HG03097 (cell line): ENCODE measurements around the gene HMG20B.
"Not testable (repeated sequence)": the region's sequence is repeated elsewhere in the genome, so short reads cannot be mapped to it uniquely, and the experiment has no call there.

Experiments used
- ATAC-seq: cut with Tn5 transposase; IDR thresholded peaks from one replicate; pipeline ENCODE4 v1.9.1; 2021; ENCODE audit not compliant: unreplicated experiment, low FRiP score

The HMG20B gene

GRCh38 chr19:3572855-3573161 is at the start of gene HMG20B:
Gene HMG20B, plus strand, starts transcription at chr19:3572944. Its CDS starts 366 bp downstream, at chr19:3573310.
- no peak for ATAC-seq

GRCh38 chr19:3523361-3524077 is 49.2 kb upstream of the HMG20B start:
- no peak for ATAC-seq

- ATAC-seq: no peak
Measured at GRCh38 chr19:3524078-3524842, 48.5 kb upstream of the HMG20B start.

- ATAC-seq: no peak
Measured at GRCh38 chr19:3524904-3525451, 47.8 kb upstream of the HMG20B start.

GRCh38 chr19:3526507-3527237 is 46.1 kb upstream of the HMG20B start:
- no peak for ATAC-seq

GRCh38 chr19:3527238-3527910 is 45.4 kb upstream of the HMG20B start:
- no peak for ATAC-seq

DNA sequence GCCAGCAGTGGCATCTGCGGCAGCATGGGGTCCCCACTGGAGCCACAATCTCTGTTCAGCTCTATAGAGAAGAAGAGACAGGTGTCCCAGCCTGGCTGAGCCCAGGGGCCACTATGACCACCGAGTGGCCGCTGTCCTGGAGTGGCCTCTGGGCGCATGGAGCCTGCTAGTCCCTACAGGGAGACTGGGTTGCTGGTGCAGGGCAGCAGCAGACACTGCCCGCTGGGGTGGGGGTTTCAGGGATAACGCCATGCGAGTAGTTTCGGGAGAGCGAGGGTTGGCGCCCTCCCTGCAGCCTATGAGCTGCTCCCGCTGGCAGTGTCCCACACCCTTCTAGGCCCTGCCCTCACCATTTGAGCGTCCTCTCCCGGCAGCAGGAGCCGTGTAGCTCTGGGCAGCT is 44.7 kb upstream of the HMG20B start:
- no peak for ATAC-seq

- no peak for ATAC-seq
Measured at GRCh38 chr19:3528539-3529211, 44.1 kb upstream of the HMG20B start.

- not testable (repeated sequence) for ATAC-seq
Measured at GRCh38 chr19:3529299-3529698, 43.4 kb upstream of the HMG20B start.

GRCh38 chr19:3530389-3530788 is 42.4 kb upstream of the HMG20B start:
- ATAC-seq: no peak

GRCh38 chr19:3531716-3532115 is 41.0 kb upstream of the HMG20B start:
- ATAC-seq: no peak

GRCh38 chr19:3532154-3532786 is 40.5 kb upstream of the HMG20B start:
- ATAC-seq: no peak

DNA sequence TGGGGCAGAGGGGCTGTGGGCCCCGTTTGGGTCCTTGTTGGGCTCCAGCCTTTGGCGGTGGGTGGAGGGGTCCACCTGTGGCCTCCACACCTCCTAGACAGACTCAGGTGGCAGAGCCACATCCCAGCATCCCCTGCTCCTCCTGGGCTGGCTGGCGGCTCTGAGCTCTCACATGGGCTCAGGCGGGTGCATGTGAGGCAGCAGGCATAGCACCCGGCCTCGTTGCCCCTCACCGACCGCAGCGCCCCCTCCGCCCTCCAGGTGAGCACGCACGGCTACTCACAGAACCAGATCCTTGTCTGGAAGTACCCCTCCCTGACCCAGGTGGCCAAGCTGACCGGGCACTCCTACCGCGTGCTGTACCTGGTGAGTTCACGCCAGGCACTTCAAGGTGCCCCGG is 39.7 kb upstream of the HMG20B start:
- ATAC-seq: no peak

DNA sequence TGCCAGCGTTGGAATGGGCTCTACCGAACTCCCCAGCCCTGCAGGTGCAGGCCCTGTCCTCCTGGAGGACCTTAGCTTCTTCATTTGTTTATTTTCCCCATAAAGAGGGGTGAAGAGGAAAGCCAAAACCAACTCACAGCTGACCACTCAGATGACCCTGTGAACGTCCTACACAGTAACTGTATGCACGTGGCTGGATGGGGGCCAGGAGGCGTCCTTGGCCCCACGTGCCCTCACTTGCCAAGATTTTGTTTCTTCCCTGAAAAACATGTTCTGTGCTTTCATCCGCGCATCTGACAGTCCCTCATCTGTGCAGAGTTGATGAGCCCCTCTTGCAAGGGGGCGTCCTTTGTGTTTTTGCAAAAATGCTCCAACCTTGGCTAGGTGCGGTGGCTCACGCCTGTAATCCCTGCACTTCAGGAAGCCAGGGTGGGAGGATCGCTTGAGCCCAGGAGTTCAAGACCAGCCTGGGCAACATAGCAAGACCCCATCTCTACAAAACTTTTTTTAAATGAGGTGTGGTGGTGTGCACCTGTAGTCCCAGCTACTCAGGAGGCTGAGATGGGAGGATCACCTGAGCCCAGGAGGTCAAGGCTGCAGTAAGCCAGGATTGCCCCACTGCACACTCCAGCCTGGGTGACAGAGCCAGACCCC is 39.1 kb upstream of the HMG20B start:
- no peak for ATAC-seq

DNA sequence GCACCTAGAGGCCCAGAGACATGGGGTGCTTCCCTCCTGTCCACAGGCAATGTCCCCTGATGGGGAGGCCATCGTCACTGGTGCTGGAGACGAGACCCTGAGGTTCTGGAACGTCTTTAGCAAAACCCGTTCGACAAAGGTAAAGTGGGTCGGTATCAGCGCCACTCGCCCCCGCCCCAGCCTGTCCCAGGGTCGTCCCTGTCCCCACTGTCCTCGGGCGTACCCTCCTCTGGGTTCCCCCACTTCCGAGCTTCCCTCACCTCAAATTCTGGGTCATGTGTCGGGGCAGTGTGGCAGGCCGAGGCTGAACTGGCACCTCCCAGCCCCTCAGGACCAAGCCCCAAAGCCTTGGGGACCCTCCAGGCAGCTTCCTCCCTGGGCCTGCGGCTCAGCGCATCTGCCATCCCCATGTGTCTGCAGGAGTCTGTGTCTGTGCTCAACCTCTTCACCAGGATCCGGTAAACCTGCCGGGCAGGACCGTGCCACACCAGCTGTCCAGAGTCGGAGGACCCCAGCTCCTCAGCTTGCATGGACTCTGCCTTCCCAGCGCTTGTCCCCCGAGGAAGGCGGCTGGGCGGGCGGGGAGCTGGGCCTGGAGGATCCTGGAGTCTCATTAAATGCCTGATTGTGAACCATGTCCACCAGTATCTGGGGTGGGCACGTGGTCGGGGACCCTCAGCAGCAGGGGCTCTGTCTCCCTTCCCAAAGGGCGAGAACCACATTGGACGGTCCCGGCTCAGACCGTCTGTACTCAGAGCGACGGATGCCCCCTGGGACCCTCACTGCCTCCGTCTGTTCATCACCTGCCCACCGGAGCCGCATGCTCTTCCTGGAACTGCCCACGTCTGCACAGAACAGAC is 38.1 kb upstream of the HMG20B start:
- ATAC-seq: no peak

DNA sequence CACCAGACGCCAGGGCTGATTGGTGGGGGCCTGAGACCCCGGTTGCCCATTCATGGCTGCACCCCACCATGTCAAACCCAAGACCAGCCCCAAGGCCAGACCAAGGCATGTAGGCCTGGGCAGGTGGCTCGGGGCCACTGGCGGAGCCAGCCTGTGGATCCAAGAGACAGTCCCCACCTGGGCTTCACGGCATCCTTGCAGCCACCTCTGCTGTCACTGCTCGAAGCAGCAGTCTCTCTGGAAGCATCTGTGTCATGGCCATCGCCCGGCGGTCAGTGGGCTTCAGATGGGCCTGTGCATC is 37.6 kb upstream of the HMG20B start:
- no peak for ATAC-seq

GRCh38 chr19:3535563-3535965 is 37.2 kb upstream of the HMG20B start:
- no peak for ATAC-seq

DNA sequence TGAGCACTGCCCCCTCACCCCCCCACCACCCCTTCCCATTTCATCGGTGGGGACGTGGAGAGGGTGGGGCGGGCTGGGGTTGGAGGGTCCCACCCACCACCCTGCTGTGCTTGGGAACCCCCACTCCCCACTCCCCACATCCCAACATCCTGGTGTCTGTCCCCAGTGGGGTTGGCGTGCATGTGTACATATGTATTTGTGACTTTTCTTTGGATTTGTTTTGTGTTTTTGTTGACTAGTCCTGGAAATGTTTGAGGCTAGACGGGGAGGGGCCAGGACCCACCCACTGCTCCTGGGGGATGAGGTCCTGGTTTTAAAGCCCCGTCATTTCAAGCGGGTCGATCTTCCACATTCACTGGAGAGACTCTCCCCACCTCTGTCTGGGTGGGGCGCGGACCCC is 36.8 kb upstream of the HMG20B start:
- ATAC-seq: no peak
